Activated T-helper 2 cell treated with anti-CD3 and anti-CD28 coated beads, Interferon-gamma antibody, Interleukin-2, Interleukin-4, amounts not matched to agents 10 μg/mL and 5 μg/mL and 100 μg/mL, durations not matched to agents 14 hours and 24 hours and 36 hours (primary cell): ENCODE data around the gene MOV10. TPM values are rescaled to one million over a fixed set of nuclear protein-coding genes. Genes with fewer than 3 reads are reported as not detected.

ENCODE experiments used
- total RNA-seq: library from RNA; stranded (reverse); gene quantifications from 2 replicates; pipeline ENCODE4 v1.2.3, GENCODE V29; 2022

The MOV10 gene
- total RNA-seq, 1 donor from 2014 or later: 68.1 TPM

Other genes with a start within 250 kb of the MOV10 start
- 0.16 TPM in 1 of 2 replicates, not detected in the other for gene WNT2B, start 165.7 kb upstream of the MOV10 start, total RNA-seq
- 15.3 and 15.4 TPM in 2 replicates for gene ST7L, start 55.5 kb upstream of the MOV10 start, total RNA-seq
- 260 and 269 TPM in 2 replicates for gene CAPZA1, start 54.8 kb upstream of the MOV10 start, total RNA-seq
- gene RHOC, start 32.5 kb downstream of the MOV10 start, total RNA-seq: 68.7 and 74.7 TPM in 2 replicates
- gene PPM1J, start 40.7 kb downstream of the MOV10 start, total RNA-seq: 0.59 and 0.67 TPM in 2 replicates